ENCODE results near the gene DSC1. TPM values are rescaled to one million over a fixed set of nuclear protein-coding genes. Genes with fewer than 3 reads are reported as not detected.

The DSC1 gene
- polyA plus RNA-seq, 1 of the 3 experiments (the other 2 are of a cell fraction), result not detected

- Histone ChIP-seq H3K9ac (no peak overlapping the region), H4K20me1 (ENCODE audit: insufficient read depth) (no peaks in the 10 kb centered on the region), H3K79me2 (ENCODE audit: insufficient read depth) (no peaks in the 10 kb centered on the region), H3K4me1 (ENCODE audit: control insufficient read depth in 1 of 2, insufficient read depth in 2 of 2, low read depth in 1 of 2, low read length in 1 of 2) (no peaks in the 10 kb centered on the region), H2AFZ (ENCODE audit: low read depth) (no peak overlapping the region), H3K4me2 (no peak overlapping the region), H3K27me3 (ENCODE audit: insufficient read depth) (no peaks in the 10 kb centered on the region), H3K36me3 (replicated peaks in 1 of 2; ENCODE audit: control insufficient read depth in 1 of 2, insufficient read depth in 2 of 2, low read length in 1 of 2) (no peaks in the 10 kb centered on the region), H3F3A (replicated peaks; ENCODE audit: insufficient read depth) (no peaks in the 10 kb centered on the region), H3K9me3 (no peaks in the 10 kb centered on the region), H3K27ac (ENCODE audit: low read depth in 2 of 2, low read length in 1 of 2) (no peak overlapping the region), H3K4me3 (ENCODE audit: low read depth in 2 of 2, low read length in 1 of 2) (no peak overlapping the region), H3K9me2 (no peaks in the 10 kb centered on the region)
- POLR2A ChIA-PET, result no interaction called here
- CTCF ChIA-PET, result no interaction called here
- WGBS (ENCODE audit: low lambda C conversion rate), result 0% methylated on average over 3 of the region's 3 CpGs
- no peak for TF ChIP-seq USF1 (IDR thresholded peaks at IDR 0.05; ENCODE audit: borderline replicate concordance, low read depth)
- TF ChIP-seq, protein P1, sequence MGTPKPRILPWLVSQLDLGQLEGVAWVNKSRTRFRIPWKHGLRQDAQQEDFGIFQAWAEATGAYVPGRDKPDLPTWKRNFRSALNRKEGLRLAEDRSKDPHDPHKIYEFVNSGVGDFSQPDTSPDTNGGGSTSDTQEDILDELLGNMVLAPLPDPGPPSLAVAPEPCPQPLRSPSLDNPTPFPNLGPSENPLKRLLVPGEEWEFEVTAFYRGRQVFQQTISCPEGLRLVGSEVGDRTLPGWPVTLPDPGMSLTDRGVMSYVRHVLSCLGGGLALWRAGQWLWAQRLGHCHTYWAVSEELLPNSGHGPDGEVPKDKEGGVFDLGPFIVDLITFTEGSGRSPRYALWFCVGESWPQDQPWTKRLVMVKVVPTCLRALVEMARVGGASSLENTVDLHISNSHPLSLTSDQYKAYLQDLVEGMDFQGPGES (IDR thresholded peaks at IDR 0.05; ENCODE audit: low read depth, low read length), result no peak
- no peak for TF ChIP-seq MXI1 (IDR thresholded peaks at IDR 0.05; ENCODE audit: low read depth, low read length)
- TF ChIP-seq RFX5 (IDR thresholded peaks at IDR 0.05; ENCODE audit: low read length), result no peak
- no peak for TF ChIP-seq YY1 (IDR thresholded peaks at IDR 0.05; ENCODE audit: low read depth)
- no peak for DNase-seq
These were observed 13.3 kb downstream of the DSC1 start for GRCh38 chr18:31149351-31149750.

DNA sequence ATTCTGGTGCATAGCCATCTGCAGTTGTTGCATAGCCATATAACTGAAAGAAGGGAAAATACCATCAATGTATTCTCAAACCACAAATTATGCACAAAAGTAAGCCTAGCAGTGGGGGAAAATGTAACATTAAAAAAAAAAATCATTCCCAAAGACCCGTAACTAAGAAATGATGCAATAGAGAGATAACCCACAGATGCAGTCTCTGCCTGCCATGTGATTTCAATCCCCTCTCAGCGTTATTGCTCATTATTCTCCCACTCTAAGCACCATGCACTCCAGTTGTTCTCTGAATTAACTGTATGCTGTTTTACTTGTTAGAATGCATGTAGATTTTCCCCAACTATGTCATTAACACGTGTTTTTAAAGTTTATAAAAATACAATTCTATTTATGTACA lies 14.1 kb downstream of the DSC1 start:
- Histone ChIP-seq H3K4me3 (ENCODE audit: low read depth in 2 of 2, low read length in 1 of 2) (no peak overlapping the region), H3K27me3 (ENCODE audit: insufficient read depth) (no peaks in the 10 kb centered on the region), H4K20me1 (ENCODE audit: insufficient read depth) (no peaks in the 10 kb centered on the region), H3K4me2 (no peak overlapping the region), H2AFZ (ENCODE audit: low read depth) (no peak overlapping the region), H3K79me2 (ENCODE audit: insufficient read depth) (no peaks in the 10 kb centered on the region), H3K4me1 (ENCODE audit: control insufficient read depth in 1 of 2, insufficient read depth in 2 of 2, low read depth in 1 of 2, low read length in 1 of 2) (no peaks in the 10 kb centered on the region), H3K9ac (no peak overlapping the region), H3K9me2 (no peaks in the 10 kb centered on the region), H3K9me3 (no peaks in the 10 kb centered on the region), H3K36me3 (replicated peaks in 1 of 2; ENCODE audit: control insufficient read depth in 1 of 2, insufficient read depth in 2 of 2, low read length in 1 of 2) (no peaks in the 10 kb centered on the region), H3K27ac (ENCODE audit: low read depth in 2 of 2, low read length in 1 of 2) (no peak overlapping the region), H3F3A (replicated peaks; ENCODE audit: insufficient read depth) (no peaks in the 10 kb centered on the region)
- WGBS (ENCODE audit: low lambda C conversion rate), result 6% methylated on average over 3 of the region's 3 CpGs
- ChIA-PET POLR2A (no interaction called here), CTCF (no interaction called here)
- TF ChIP-seq RXRA (IDR thresholded peaks at IDR 0.05; ENCODE audit: borderline replicate concordance, low read depth) (no peak), GATA2 (CRISPR knock-in tag; IDR thresholded peaks at IDR 0.05) (no peak), TAF1 (IDR thresholded peaks at IDR 0.05; ENCODE audit: borderline replicate concordance, low read depth, low read length) (no peak), MXI1 (IDR thresholded peaks at IDR 0.05; ENCODE audit: low read depth, low read length) (no peak), MAX (IDR thresholded peaks at IDR 0.05; ENCODE audit: low read depth) (no peak), RFX5 (IDR thresholded peaks at IDR 0.05; ENCODE audit: low read length) (no peak), ELF1 (IDR thresholded peaks at IDR 0.05) (no peak), USF1 (IDR thresholded peaks at IDR 0.05; ENCODE audit: borderline replicate concordance, low read depth) (no peak), FOSL2 (IDR thresholded peaks at IDR 0.05; ENCODE audit: borderline replicate concordance, low read depth) (no peak), NRF1 (IDR thresholded peaks at IDR 0.05; ENCODE audit: low read depth, low read length) (no peak), CTCF (IDR thresholded peaks at IDR 0.05) (no peak), CHD2 (IDR thresholded peaks at IDR 0.05; ENCODE audit: low read length, partially characterized antibody) (no peak), FOXJ3 (CRISPR knock-in tag; IDR thresholded peaks at IDR 0.05) (no peak), PBX3 (IDR thresholded peaks at IDR 0.05) (no peak), MEF2A (IDR thresholded peaks at IDR 0.05; ENCODE audit: borderline replicate concordance, low read depth) (no peak), TCF12 (IDR thresholded peaks at IDR 0.05) (no peak), FOXM1 (IDR thresholded peaks at IDR 0.05; ENCODE audit: low read depth) (no peak), USF2 (IDR thresholded peaks at IDR 0.05; ENCODE audit: borderline replicate concordance, low read depth, low read length) (no peak), EP300 (IDR thresholded peaks at IDR 0.05; ENCODE audit: borderline replicate concordance in 1 of 2, low read depth in 1 of 2, low read length in 1 of 2) (no peak)
- no peak for DNase-seq
